HG03565 (cell line): ENCODE data around the gene BNC2.
"Not testable (repeated sequence)": the region's sequence is repeated elsewhere in the genome, so short reads cannot be mapped to it uniquely, and the experiment has no call there.

ENCODE experiments used
- ATAC-seq: cut with Tn5 transposase; IDR thresholded peaks from one replicate; pipeline ENCODE4 v1.9.1; 2021; ENCODE audit warnings: mild to moderate bottlenecking, moderate library complexity; ENCODE audit not compliant: unreplicated experiment

BNC2 gene

GRCh38 chr9:16475257-16475656 lies 395.2 kb downstream of the BNC2 start:
- ATAC-seq = no peak

- ATAC-seq = no peak
These were observed 401.3 kb downstream of the BNC2 start for GRCh38 chr9:16469184-16469583.

GRCh38 chr9:16461851-16462250 lies 408.6 kb downstream of the BNC2 start:
- ATAC-seq = no peak

- no peak for ATAC-seq
These were observed 409.2 kb downstream of the BNC2 start for GRCh38 chr9:16461137-16461840.

- ATAC-seq = no peak
These were observed 409.8 kb downstream of the BNC2 start for GRCh38 chr9:16460696-16461095.

- ATAC-seq = peak; percentile 24
These were observed 410.9 kb downstream of the BNC2 start for GRCh38 chr9:16459421-16460148.

GRCh38 chr9:16458696-16459420 lies 411.6 kb downstream of the BNC2 start:
- ATAC-seq = peak; percentile 59

- no peak for ATAC-seq
These were observed 414.6 kb downstream of the BNC2 start for GRCh38 chr9:16455842-16456241.

GRCh38 chr9:16453390-16453789 lies 417.1 kb downstream of the BNC2 start:
- no peak for ATAC-seq

- ATAC-seq = no peak
These were observed 419.9 kb downstream of the BNC2 start for GRCh38 chr9:16450578-16450977.

- no peak for ATAC-seq
These were observed 420.4 kb downstream of the BNC2 start for GRCh38 chr9:16450043-16450442.

GRCh38 chr9:16449076-16449730 lies 421.3 kb downstream of the BNC2 start:
- ATAC-seq = no peak

GRCh38 chr9:16447946-16448345 lies 422.5 kb downstream of the BNC2 start:
- ATAC-seq = no peak

GRCh38 chr9:16446636-16447035 lies 423.8 kb downstream of the BNC2 start:
- no peak for ATAC-seq

GRCh38 chr9:16445141-16445920 lies 425.1 kb downstream of the BNC2 start:
- no peak for ATAC-seq

GRCh38 chr9:16442622-16443021 lies 427.8 kb downstream of the BNC2 start:
- ATAC-seq = no peak

- ATAC-seq = no peak
These were observed 428.7 kb downstream of the BNC2 start for GRCh38 chr9:16441791-16442190.

- ATAC-seq = not testable (repeated sequence)
These were observed 431.6 kb downstream of the BNC2 start for GRCh38 chr9:16438831-16439230.

- ATAC-seq = no peak
These were observed 433.9 kb downstream of the BNC2 start for GRCh38 chr9:16436545-16436944.

- ATAC-seq = no peak
These were observed 435.9 kb downstream of the BNC2 start for GRCh38 chr9:16434526-16434925.

- no peak for ATAC-seq
These were observed 437.0 kb downstream of the BNC2 start for GRCh38 chr9:16433494-16433893.
